Stimulated activated CD4-positive, alpha-beta T cell treated with anti-CD3 and anti-CD28 coated beads, Interleukin-15, amount 100 ng/mL, for 24 hours (primary cell): Measurements from ENCODE around the gene RAP1B.
A peak's percentile ranks its signal among the peaks of the same experiment; 100 is the strongest.

Experiments
- DNase-seq: peaks from one replicate; pipeline ENCODE4 v3.0.0-alpha.2; 2020

Gene RAP1B

DNA sequence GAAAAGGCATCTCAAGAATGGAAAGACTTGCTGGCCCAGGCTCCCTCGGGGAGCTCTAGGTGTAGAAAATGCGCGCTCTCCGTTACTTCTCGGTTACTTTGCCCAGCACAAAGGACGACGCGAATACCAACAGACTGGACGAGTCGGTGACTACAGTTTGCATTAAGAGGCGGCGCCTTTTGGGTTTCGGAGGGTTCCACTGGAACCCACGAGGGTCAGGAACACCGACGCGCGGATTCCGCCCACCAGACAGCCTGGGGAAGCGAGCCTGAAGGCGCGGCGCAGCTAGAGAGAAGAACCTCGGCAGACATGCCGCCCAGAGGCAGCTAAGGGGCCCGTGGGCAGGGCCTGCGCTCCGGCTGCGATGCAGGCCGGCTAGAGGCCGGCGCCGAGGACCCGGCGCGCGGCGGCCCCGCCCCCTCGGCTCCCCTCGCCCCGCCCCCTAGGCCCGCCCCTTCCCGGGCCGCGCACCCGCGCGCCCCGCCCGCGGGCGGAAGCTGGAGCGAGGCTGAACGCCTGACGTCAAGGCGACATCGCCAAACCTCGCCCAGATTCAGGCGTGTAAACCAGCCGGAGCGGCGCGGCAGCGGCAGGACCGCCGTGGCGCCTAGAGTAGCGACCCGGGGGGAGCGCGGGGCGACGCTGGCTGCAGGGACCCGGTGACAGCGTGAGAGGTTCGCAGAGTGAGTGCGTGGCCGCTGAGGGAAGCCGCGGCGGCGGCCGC, at the start of gene RAP1B:
Gene RAP1B, plus strand, starts transcription at position 530 of the 724 bp plus-strand sequence. CDS start 37,826 bp downstream, outside the sequence.
- peak; percentile 90 for DNase-seq

DNA sequence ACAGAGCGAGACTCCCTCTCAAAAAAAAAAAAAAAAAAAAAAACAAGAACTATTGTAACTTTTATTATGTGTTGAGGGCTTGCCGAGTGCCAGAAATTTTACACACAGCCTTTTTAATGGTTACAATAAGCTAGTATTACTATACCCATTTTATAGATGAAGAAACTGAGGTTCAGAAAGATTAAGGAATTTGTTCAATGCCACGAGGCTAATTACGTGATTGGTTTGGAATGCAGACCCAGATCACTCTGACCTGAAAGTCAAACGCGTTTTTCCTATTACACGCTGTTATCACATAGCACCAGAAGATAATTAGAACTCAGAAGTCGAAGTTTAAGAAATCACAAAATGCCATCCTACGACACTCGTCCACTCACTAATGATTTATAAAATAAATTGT, 48.9 kb upstream of the RAP1B start:
- no peak for DNase-seq

DNA sequence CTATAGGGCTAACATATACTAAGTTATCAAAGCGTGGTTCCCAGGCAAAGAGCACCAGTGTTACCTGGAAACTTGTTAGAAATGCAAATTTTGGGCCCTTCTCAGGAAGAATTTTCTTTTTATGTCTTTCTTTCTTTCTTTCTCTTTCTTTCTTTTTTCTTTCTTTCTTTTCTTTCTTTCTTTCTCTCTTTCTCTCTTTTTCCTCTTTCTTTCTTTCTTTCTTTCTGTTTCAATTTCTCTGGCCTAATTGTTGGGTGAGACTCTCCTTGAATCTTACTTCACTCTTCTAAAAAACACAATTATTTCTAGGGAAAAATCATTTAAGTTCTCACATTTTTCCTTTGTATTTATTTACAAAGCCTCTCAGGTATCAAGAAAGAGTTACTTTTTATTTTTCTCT, 46.5 kb upstream of the RAP1B start:
- no peak for DNase-seq

DNA sequence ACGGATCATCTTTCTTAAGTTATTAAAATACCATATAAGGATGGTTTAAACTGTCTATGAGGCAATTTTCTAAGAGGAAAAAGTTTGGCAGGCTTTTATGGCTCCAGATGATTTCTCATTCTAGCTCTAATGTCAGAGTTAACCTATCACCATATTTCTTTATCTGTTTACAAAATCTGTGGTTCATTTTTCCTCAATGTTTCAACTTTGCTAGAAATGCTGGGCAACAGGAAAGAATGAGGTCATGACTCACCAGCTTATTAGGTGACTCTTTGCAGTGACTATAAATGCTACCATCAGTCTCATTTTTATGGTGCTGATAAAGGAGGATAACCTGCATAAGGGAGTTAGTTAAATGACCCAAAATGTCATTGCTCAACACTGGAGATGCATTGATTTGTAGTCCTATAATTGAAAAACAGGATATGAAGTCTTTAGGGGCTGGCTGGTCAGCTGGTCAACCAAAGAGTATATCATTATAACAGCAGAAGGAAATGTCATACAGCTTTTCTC, 45.3 kb upstream of the RAP1B start:
- no peak for DNase-seq

DNA sequence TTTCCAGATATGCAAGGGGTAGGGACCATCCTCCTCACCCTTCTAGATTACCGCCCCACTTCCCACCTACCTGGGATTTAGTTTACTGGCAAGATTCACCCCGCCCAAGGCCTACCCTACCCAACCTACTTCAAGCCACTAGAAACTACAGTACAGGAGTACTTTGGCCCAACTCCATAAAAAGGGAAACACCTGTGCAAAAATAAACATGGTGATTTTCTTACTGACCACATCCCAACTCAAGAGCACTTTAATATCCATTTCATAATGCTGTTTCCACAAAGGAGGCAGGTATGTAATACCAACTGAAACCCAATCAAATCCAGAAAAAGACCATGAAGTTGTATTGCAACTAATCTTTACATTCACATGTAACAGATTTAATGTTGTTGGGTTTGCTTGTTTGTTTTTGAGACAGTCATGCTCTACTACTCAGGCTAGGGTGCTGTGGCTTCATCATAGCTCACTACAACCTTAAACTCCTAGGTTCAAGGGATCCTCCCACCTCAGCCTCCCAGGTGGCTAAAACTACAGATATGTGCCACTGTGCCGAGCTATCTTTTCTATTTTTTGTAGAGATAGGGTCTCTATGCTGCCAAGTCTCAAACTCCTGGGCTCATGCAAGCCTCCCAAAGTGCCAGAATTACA, 41.7 kb upstream of the RAP1B start:
- no peak for DNase-seq

DNA sequence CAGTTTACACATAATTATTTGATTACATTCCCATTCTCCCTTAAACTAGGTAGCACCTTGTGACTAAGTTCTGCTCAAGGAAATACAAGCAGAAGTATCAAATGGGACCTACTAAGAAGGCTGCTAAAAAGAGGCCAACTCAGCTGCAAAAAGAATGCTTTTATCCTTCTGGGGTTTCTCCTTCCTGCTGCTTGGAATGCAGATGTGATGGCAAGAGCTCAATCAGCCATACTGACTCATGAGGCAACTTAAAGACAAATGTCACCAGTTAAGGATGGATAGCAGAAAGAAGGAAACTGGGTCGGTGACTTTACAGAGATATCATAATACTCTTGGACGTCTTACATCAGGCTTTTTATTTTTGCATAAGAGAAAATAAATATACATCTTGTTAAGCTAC, 38.0 kb upstream of the RAP1B start:
- no peak for DNase-seq

DNA sequence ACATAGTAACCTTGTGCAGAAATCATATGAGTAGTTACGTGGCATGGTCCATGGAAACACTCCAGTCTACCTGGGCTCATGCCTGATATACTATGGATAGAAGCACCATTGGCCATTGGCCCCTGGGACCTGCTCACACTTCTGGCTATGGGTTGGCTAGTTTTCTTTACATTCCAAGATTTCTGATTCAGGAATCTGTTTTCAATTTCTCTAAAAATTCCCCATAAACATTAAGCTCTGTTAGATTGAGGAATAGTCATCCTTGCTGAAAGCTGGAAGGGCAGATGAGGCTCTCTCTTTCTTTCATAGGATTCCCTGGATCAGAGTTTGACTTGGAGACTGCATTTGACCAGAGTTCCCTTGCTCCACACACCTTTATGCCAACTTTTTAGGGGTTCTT, 37.3 kb upstream of the RAP1B start:
- no peak for DNase-seq

DNA sequence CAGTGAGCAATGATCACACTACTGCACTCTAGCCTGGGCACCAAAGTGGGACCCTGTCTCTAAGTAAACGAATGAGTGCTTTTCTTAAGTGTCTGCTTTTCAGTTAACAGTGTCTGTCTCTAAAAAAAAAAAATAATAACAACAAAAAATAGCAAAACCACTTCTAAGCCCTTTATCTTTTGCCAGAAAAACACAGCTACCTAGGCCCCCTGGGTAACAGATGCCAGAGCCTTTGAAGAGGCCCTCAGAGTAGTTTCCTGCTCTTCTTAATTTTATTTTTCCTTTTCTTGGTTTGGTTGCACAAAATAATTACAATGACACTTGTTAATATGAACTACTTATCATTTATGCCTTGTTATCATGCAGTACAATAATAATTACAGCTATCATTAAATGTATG, 32.8 kb upstream of the RAP1B start:
- DNase-seq, result no peak

DNA sequence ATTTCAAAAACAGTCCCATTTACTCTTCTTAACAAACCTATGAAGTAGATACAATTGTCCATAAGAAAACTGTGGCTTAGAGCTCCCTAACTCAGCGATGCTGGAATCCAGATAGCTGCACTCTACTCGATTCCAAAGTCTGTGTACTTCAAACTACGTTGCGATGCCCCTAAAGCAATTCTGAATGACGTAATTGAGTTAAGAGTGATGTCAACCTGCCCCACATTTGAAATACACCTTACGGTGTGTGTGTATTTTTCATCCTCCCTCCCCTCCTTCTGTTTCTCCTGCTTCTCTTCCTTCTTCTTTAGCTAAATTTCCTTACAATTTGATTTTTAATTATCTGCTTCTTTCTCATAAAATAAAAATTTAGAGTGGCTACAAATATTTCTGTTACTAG, 31.9 kb upstream of the RAP1B start:
- DNase-seq, result no peak

DNA sequence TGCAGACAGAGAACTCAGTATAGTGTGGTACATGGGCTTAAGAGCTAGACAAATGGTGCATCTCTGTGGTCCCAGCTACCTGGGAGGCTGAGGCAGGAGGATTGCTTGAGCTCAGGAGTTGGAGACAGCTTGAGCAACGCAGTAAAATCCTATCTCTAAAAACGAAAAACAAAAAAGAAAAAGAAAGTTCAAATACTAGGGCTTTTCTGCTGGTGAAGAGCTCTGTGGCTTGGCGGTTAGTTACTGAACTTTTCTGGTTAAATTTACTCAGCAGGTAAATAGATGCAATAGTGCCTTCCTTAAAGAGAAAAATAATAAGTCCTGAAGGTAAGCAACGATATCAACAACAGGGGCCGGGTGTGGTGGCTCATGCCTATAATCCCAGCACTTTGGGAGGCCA, 31.4 kb upstream of the RAP1B start:
- DNase-seq, result no peak

DNA sequence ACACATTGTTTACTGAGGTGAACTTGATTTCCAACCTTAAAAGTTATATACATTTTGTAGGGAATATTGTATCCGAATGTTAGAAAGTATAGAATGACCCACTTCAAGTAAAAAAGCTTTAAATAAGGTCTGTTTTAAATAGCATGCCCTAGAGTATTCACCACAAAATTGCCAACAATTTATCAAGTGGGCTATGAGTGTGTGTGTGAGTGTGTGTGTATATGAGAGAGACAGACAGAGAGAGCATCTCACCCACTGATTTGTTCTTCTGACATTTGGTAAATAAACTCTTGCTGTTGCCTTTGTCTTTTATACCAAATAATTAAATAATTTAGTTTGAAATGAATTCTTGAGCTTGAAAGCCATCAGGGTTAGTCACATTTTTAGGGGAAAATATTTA, 29.8 kb upstream of the RAP1B start:
- no peak for DNase-seq

DNA sequence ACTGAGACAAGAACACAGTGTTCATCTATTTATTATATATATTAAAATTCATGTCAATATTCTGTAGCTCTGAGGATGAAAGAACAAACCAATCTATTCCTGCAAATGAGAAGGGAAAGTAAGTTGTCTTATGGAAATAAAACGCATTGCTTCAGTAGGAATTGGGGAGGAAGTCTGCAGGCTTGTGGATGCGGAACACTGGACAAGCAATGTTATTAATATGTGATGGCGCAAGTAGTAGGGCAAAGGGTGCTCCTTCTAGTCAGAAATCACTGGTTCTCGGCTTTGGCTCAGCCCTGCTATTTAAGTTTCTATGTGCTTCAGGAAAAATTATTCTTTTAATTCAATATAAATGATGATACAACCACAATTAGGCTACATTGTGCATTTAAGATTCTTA, 28.8 kb upstream of the RAP1B start:
- no peak for DNase-seq

DNA sequence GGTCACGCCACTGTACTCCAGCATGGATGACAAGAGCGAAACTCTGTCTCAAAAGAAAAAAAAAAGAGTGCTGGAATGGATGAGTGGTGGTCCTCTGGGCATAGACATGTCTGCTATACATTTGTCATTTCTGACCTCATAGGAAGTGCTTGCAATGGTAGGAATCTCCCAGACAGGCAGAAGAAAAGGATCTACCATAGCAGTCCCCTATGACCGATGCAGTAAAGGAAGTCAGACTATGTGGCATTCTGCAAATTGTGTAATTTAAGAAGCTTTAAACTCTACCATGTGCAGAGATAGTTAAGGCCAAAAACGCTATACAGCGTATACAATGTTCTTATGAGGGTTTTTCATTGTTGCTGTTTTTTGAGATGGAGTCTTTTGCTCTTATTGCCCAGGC, 24.7 kb upstream of the RAP1B start:
- no peak for DNase-seq

DNA sequence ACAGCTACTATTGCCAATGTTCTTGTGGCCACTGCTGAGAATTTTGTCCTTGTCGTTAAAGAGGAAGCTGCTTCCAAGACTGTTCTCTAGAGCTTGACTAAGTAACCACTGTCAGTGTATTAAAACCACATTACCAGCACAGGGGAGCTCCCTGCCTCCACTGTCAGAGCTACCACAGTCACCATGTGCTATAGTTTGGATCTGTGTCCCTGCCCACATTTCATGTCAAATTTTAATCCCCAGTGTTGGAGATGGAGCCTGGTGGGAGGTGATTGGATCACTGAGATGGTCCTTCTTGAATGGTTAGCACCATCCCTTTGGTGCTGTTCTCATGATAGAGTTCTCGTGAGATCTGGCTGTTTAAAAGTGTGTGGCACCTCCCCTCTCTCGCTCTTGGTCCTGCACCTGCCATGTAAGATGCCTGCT, 23.2 kb upstream of the RAP1B start:
- peak; percentile 53 for DNase-seq

DNA sequence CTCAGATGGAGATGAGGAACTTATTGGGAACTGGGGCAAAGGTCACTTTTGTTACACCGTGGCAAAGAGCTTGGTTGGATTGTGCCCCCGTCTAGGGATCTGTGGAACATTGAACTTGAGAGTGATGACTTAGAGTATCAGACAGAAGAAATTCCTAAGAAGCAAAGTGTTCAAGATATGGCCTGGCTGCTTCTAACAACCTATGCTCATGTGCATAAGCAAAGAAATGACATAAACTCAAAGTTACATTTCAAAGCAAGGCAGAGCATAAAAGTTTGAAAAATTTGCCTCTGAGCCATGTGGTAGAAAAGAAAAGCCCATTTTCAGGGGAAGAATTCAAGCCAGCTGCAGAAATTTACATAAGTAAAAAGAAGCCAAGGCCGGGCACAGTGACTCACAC, 21.5 kb upstream of the RAP1B start:
- DNase-seq, result no peak

DNA sequence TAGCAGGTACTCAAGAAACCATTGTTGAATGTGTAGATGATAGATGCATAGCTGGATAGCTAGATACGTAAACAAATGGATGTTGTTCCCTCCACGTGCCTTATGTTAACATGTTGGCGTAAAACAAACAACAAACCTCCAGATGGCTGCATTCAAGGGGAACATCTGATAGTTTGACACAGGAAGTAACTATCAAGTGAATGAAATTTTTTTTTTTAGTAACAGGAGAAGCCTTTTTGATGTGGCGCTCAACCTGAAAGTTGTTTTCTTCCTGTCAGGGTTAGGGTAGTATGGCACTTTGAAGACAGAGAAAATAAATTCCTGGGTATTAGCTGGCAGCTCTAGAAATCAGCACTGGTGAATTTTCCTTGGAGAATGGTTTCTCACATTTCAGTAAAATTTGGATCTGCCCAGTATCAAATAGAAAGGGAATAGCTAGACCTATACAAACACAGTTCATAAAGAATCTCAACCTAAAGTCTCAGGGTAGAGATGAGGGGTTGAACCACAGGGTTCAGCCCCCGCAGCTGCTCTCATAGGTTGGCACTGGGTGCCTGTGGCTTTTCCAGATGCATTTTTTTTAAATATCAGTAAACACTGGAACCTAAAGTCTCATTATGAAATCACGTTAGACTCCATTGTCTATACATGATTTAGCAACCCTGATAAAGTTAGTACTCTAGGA, 18.8 kb upstream of the RAP1B start:
- no peak for DNase-seq

DNA sequence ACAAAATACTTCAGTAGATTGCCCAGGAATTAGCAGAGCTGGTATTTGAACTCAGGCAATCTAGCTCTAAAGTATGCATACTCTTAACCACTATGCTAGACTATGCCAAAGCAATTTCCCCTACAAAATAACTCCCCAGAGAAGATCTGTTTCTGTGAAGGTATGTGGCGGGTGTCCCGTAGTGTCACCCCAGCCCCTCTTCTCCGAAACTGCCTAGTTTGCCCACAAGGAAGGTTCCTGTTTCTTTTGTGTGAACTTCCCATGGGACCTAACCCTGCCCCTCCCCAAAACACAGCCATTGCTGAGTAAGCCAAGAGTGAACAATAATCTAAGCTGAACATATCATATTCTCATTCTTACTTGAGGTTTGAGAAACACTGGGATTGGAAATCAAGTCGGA, 15.5 kb upstream of the RAP1B start:
- DNase-seq, result no peak

DNA sequence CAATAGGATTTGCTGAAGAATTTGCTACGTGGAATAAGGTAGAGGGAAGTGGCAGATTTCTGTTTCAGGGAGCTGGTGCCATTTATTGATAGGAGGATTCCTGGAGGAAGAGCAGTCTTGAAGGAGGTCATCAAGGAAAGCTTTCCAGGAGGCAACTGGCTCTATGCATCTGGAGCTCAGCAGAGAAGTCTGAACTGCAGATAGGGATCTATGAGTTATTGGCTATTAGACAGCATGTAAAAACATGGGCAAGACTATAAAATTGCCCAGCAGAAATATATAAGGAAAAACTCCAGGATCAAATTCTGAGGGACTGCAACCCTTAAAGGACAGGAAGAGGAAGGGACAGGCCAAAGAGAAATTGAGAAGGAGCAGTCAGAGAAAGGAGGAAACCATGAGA, 8.9 kb upstream of the RAP1B start:
- no peak for DNase-seq

DNA sequence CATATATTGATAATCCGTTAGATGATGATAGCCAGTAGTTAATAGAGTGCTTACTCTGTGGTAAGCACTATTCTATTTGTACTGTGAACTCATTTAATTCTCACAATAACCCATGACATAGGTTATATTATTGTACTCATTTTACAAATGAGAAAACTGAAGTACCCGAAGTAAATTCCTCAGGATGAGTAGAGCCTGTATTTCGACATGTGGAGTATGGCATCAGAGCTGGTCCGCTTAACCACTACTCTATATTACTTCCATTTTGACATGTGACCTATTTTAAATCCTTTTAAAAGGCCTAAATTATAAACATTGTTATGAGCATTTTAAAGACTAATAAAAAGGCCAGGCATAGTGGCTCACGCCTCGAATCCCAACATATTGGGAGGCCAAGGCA, 8.0 kb upstream of the RAP1B start:
- DNase-seq, result no peak

DNA sequence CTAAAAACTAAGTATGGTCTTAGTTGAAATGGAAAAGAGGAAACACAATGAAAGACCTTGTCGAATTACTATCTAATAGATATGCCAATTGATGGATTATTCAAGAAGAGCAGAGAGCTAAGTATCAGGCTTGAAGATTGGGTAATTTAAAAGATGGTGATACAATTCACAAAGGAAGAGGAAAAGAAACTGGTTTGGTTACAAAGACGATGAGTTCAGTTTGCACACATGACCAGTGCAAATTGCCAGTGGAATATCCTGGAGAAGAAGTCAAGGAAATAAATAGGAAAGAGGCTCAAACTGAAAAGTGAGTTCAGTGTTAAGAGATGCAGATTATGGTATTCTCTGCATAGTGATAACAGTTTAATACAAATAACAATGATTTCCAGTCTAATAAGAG, 2.5 kb upstream of the RAP1B start:
- no peak for DNase-seq

DNA sequence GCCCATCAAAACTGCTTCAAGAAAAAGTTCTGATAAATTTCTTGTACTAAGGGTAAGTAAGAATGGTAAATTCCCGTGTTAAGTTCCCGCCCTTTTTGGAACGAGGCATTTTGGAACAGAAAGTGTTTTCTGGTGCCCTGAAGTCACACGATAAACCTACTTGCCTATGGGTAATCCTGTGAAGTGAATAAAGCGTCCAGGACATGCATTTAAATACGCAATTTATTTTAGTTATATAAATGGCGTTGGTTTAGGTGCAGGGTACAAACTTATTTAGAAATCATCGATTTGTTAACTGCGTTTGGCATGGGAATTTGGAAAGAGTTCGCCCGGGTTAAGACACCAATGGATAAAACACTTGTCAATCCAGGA, 715 bp upstream of the RAP1B start:
- no peak for DNase-seq

DNA sequence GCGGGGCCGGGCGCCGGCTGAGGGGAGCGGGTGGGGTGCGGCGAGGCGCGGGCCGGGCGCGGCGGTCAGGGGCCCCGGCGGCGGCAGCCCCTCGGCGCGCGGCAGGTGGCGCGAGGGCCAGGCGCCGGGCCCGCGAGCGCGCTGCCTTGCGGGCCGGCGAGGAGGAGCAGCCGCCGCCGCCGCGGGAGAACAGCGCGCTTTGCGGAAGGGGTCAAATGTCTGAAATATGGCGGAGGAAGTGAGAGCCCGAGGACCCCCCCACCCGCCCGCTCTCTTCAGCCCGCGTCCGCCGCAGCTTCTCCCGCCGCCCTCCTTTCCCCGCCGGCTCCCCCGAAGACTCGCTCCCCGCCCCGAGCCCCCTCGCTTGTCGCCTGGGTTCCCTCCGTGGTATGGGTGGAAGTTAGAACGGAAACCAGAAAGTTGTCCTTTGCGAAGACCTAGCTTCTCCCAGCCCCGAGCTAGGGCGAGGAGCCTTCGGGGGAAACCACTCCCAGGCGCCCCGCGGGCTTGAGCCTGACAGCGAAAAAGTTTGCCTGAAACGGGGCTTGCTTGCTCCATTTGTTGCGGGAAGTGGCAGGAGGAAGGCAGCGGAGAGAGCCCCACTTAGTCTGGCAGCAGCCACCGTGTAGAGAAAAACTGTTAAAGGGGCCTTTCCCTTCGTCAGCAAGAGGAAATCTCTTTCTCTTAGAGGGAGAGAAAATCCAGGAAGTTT, 551 bp downstream of the RAP1B start:
- peak; percentile 57 for DNase-seq

DNA sequence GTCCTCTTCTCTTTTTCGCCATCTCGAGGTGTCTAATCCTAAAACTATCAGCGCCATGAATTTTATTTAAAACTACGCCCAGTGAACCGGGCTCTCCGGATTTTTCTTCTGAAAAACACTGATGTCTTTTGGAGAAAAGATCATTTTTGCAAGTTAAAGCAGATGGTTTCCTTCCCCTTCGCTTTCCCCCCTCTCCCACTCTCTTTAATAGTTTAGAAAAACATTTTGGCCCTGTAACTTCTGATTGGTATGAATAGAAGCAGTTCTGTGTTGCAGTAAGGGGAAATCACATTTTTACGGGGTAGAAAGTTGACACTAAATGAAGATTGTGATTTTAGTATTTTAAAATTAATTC, 1.1 kb downstream of the RAP1B start:
- DNase-seq, result no peak

DNA sequence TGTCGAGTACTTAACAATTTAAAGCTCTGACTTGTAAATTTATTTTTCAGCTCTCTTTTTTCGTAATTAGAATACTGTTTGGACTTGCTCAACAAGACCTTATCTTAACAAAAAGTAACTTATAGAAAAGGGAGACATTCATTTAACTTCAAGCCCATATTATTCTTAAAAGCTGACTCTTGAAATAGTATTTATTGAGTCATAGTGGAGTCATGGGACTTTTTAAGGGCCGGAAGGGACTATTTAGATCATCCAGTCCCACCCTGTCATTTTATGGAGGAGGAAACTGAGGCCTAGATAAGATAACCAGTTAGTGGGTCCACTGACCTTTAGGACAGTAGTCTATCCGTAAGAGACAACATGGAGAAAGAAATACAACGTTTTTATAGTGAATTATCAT, 1.5 kb downstream of the RAP1B start:
- DNase-seq, result no peak
